Stimulated activated CD4-positive, alpha-beta T cell treated with anti-CD3 and anti-CD28 coated beads, Interleukin-15, amount 100 ng/mL, for 1 hour (primary cell): ENCODE measurements around the gene HPRT1.

Experiments
- DNase-seq, 2 donors: peaks; one replicate each; pipeline ENCODE4 v3.0.0-alpha.2; 2020; ENCODE audit warnings: low read depth in 1 of 2, low spot score in 1 of 2

HPRT1 gene

GRCh38 chrX:134472041-134472440, 12.1 kb downstream of the HPRT1 start:
- DNase-seq, result no peak

- DNase-seq, result no peak
Observed at GRCh38 chrX:134476284-134476683, 16.3 kb downstream of the HPRT1 start.

GRCh38 chrX:134478374-134478773, 18.4 kb downstream of the HPRT1 start:
- DNase-seq, result no peak

GRCh38 chrX:134480061-134480460, 20.1 kb downstream of the HPRT1 start:
- DNase-seq, result no peak

GRCh38 chrX:134481339-134481738, 21.4 kb downstream of the HPRT1 start:
- no peak for DNase-seq

GRCh38 chrX:134482371-134482770, 22.4 kb downstream of the HPRT1 start:
- DNase-seq, result no peak

- no peak for DNase-seq
Observed at GRCh38 chrX:134484039-134484438, 24.1 kb downstream of the HPRT1 start.

- DNase-seq, result no peak
Observed at GRCh38 chrX:134501941-134502340, 42.0 kb downstream of the HPRT1 start.

- DNase-seq, result no peak
Observed at GRCh38 chrX:134502686-134503085, 42.7 kb downstream of the HPRT1 start.

- DNase-seq, result no peak
Observed at GRCh38 chrX:134512566-134512965, 52.6 kb downstream of the HPRT1 start.

- no peak for DNase-seq
Observed at GRCh38 chrX:134513091-134513490, 53.1 kb downstream of the HPRT1 start.

- DNase-seq, result no peak
Observed at GRCh38 chrX:134520860-134521390, 61.0 kb downstream of the HPRT1 start.

- DNase-seq, result no peak
Observed at GRCh38 chrX:134524181-134524580, 64.2 kb downstream of the HPRT1 start.

- DNase-seq, result no peak
Observed at GRCh38 chrX:134525086-134525792, 65.3 kb downstream of the HPRT1 start.

GRCh38 chrX:134526399-134526798, 66.4 kb downstream of the HPRT1 start:
- DNase-seq, result no peak

GRCh38 chrX:134528960-134529359, 69.0 kb downstream of the HPRT1 start:
- no peak for DNase-seq

GRCh38 chrX:134529481-134529880, 69.5 kb downstream of the HPRT1 start:
- DNase-seq, result no peak

- no peak for DNase-seq
Observed at GRCh38 chrX:134530845-134531244, 70.9 kb downstream of the HPRT1 start.

GRCh38 chrX:134533352-134533751, 73.4 kb downstream of the HPRT1 start:
- DNase-seq, result no peak

- no peak for DNase-seq
Observed at GRCh38 chrX:134533952-134534351, 74.0 kb downstream of the HPRT1 start.

- no peak for DNase-seq
Observed at GRCh38 chrX:134537179-134537955, 77.4 kb downstream of the HPRT1 start.

GRCh38 chrX:134538316-134538715, 78.4 kb downstream of the HPRT1 start:
- DNase-seq, result no peak
